Inflammatory macrophage (primary cell): Measurements from ENCODE around the gene FCRL1.

Source experiments
- DNase-seq, 2 donors: peaks; one replicate each; pipeline ENCODE4 v3.0.0-alpha.2; 2020 to 2022
- total RNA-seq, 18 experiments: gene quantifications; one replicate each; lab custom pipeline; 2026; ENCODE audit warnings: mixed read lengths in 6 of 18, inconsistent platforms in 2 of 18; lab: John Stamatoyannopoulos, UW

FCRL1 gene
- 0 to 0.18 (median 0.04) reads per million in 18 experiments for total RNA-seq

DNA sequence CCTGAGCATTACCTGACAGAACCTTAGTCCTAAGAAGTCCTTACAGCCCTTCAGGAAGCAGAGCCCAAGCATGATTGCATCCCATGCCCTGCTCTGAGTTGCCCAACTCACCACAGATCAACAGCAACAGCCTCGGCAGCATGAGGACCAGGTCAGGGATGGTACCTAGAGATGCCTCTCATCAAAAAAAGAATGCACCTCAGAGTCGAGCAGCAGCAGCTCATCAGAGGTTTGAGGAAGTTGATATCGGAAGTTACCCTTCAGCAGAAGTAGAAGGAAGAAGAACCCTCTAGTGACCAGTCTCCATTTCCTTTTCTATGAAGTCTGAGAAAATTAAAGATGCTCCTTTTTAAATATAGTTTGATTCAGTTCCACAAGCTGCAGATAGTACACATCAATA, at the start of gene FCRL1:
Gene FCRL1 (minus strand): TSS at position 225 of the 400 bp plus-strand sequence. CDS start 83 bp downstream, at position 142.
- DNase-seq: peak; percentile 14 to 35

- no peak for DNase-seq
Observed at GRCh38 chr1:157868654-157869053, 48.7 kb upstream of the FCRL1 start.

DNA sequence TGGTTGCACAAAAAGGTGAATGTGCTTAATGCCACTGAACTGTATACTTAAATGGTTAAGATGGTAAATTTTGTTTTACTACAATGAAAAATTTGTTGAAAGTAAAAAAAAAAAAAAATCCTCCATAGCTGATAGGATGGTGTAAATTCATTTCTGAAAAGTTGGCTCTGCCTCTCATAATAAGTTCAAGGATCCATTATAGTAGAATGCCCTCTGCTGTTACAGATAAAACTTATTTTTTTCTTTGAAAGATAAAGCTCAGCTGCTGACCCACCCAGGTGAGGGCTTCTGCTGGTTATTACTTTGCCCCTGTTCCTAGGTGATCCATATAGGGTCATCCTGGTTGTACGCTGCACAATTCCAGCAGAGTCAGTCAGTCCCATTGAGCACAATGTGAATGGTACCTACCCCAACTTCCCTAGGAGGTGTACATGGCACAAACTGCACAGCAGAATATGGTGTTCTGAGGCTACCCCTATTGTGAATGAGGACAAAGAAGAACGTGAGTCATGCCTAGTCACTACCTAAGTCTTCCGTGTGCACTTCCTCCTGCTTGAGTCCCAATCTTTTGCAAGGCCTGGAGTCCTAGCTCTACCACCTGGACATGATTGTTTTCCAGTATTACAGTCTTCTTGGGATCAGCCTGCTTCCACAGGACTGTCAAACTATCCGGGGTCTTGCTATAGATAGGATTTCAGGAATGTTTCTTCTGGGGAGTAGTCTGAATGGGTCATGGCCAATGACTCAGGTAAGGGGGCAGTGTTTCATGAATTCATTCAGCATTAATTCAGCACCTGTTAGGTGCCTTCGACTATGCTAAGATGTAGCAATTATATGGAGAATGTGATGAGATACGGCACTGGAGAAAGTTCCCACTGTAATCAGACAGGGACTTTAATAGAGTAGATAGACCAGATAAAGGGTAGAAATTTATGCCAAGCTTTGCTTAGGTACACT, 42.5 kb upstream of the FCRL1 start:
- DNase-seq: no peak

GRCh38 chr1:157856538-157856937, 36.6 kb upstream of the FCRL1 start:
- no peak for DNase-seq

- no peak for DNase-seq
Observed at GRCh38 chr1:157852476-157852875, 32.6 kb upstream of the FCRL1 start.

DNA sequence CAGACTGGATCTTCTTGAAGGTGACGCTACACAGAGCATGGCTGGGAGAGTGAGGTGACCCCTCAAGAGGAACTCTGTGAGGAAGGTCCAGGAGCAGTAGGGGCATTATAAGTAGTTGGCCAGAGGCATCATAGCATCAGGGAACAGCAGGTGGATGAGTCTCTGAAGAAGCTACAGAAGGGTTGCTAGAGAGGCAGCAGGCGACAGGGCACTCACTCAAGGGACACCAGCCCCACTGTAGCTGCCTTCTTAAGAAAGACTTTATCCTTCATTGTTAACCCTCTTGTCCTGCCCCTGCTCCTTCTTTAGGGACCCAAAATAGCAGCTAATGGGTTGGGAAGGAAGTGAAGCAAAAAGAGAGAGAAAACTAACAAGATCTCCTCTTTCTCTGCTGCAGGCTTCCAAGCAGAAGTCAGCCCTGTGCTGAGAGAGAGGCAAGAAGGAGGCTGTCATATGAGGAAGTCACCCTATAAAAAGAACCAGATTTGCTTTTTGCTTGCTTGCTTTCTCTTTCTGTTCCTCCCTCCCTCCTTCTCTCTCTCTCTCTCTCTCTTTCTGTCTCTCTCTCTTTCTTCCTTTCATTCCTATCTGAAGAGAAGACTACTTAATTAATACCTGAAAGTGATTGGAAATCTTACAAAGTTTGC, 29.4 kb upstream of the FCRL1 start:
- DNase-seq: peak; percentile 42 to 62

DNA sequence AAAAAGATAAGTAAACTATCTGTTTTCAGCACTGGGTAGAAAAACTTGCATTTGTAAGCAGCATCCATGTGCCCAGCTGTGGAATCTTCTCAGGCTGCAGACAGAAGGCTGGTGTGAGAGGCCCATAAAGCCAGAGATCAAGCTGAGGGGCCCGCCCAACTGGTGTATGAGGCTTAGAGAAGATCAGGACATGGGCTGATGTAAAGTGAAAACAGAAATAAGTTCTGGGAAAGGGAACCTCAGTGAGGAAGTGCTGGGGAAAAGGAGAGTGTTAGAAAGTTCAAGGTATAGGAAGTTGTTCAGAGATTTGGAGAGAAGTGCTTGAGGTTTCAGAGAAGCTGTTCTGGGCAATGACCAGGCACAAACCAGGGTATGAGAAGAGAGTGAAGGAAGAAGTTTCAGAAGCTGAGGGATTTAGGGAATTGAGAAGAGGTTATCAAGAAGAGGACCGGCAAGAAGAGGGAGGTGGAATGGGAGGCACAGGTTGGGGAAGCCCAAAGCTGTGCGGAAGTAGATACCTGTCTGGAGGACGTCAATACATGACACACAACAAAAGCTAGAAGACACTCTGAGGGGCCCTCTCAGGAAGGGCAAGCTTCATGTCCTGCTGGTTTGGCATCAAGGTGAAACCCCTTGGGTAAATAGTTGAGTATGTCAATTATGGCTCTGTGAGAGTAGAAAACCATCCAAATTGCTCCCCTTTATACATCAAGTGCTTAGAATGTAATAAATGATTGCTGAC, 24.3 kb upstream of the FCRL1 start:
- peak; percentile 44 to 77 for DNase-seq

DNA sequence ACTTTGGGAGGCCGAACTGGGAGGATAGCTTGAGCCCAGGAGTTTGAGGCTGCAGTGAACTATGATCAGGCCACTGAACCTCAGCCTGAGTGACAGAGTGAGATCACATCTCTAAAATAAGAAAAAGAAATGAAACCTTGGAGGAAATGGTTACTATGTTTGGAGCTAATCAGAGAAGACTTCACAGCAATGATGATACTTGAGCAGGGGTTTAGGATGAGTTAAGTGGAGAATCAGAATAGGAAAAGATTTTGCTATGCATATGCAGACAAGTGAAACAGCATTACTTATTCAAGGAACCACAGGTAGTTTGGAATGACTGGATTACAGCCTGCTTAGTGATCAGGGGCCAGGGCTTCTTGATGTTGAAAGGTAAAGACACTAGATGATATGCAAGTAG, 23.0 kb upstream of the FCRL1 start:
- no peak for DNase-seq

- DNase-seq: no peak
Observed at GRCh38 chr1:157841708-157842107, 21.8 kb upstream of the FCRL1 start, which contains the start of gene CD5L. Gene CD5L, minus strand, starts transcription at chr1:157841808. Its CDS starts 107 bp downstream, at chr1:157841701.

DNA sequence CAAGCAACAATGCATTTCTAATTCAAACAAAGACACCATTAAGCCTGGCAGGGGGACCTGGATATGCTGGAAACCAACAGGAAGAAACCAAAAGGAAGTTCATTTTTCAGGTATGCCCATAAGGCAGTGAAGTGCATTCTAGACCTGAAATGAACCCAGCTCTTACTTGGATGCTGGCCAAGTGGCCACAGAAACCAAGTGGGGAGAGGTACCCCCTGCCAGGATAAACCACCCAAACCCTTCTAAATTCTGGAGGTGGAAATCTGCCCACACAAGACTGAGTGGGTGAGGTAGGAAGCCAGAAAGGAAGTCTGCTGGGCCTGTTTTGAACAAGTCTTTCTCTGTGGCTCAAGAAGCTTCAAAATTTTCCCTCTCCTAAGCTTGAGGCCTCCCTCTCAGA, 19.0 kb upstream of the FCRL1 start:
- no peak for DNase-seq

DNA sequence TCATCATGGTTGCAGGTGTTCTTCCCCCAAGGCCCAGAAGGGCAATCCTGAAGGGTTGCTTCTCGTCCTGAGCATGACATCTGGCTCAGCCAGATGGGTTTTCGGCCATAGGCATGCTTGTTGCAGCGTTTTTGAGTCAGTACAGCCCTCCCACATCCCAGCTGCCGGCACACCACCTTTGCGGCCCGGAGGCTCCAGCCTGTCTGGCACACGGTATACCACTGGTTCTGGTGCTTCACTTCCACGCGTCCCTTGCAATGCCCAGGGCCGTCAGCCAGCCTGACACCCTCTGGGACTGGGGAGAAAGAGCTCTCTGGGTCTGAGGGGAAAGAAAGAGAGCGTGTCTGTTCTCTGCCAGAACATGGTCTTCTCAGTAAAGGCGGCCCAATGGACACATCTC, 14.5 kb upstream of the FCRL1 start:
- no peak for DNase-seq

GRCh38 chr1:157833145-157833544, 13.2 kb upstream of the FCRL1 start:
- no peak for DNase-seq

GRCh38 chr1:157831968-157832626, 12.2 kb upstream of the FCRL1 start:
- peak in 1 of 2 donors; percentile 3 for DNase-seq

DNA sequence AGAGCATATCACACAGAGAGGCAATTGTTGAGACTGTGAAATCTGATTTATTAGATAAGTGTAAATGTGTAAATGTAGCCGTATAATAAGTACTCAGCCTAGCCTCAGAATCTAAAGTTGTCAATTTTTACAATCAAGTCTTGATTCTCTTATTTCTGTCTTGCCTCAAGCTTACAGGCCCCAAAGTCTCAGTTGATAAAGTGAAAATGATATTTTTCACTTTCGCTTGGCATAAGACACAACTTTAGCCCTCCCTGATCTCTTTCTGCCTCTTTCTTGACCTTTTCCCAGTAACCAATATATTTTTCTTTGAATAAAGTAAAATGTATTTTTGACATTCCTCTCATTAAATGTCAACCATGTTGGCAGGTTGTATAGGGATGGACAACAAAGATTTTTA, 11.0 kb upstream of the FCRL1 start:
- no peak for DNase-seq

DNA sequence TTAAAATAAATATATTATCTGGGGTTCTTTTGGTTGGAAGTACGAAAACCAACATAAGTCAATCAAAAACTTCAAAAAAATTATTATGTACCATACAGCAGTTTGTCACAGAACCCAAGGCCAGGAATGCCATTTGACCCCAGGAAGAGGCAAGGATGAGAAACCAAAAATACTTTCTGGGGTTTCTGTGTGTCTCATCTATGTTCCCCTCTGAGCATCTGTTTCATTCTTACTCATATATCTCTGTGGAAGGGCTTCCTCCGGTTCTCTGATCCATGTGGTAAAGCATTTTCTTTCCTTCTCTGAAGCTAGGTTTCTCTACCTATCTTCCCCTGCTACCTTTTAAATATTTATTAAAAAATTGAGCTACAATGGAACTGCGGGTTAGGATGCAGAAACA, 9.8 kb upstream of the FCRL1 start:
- DNase-seq: no peak

DNA sequence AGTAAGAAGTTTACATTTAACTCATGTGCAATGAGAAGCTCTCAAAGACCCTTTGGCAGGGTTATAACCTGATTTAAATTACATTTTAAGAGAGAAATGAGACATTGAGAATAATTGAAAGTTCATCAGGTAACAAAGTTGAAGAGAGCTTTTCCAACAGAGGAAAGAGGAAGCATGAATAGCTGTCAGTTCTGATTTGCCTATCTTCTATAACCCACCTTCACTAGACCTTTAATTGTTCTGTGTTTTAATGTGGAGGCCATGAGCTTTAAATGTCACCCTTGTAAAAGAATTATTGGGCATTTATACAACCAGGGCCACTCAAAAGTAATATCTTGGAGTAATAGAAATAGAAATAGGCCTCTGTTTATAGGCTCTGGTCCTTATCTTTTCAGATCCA, 9.3 kb upstream of the FCRL1 start:
- no peak for DNase-seq

GRCh38 chr1:157820299-157820698, 379 bp upstream of the FCRL1 start:
- no peak for DNase-seq

DNA sequence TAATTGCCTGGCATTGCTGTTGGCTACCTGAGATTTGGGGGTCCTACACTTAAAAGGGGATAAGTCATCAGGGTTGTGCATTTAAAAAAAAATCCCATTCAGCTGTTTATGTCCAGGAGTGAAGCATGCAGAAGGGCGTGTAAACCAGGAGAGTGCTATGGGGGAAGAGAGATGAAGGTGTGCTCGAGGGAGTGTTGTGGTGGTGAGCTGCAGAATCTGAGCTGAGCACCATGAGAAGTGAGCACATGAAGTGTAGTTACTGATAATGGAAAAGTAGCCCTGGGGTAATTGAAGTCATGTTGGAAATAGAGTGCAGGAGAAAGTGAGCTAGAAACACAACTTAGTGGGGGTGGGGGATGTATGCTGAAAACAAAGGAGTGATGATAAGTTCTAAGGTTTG, 705 bp downstream of the FCRL1 start:
- no peak for DNase-seq

DNA sequence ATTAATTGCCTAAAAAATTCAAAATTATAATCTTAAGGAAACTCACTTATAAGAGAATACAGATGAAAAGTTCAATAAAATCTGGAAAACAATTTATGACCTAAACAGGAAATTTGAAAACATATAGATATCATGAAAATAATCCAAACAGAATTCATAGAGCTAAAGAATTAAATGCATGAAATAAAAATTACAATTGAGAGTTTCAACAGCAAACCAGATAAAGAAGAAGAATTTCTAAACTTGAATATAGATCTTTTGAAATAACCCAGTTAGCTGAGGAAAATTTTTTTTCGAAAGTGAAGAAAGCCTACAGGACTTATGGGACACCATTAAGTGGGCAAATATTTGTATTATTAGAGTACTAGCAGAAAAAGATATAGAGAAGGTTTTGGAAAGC, 6.7 kb downstream of the FCRL1 start:
- DNase-seq: no peak

DNA sequence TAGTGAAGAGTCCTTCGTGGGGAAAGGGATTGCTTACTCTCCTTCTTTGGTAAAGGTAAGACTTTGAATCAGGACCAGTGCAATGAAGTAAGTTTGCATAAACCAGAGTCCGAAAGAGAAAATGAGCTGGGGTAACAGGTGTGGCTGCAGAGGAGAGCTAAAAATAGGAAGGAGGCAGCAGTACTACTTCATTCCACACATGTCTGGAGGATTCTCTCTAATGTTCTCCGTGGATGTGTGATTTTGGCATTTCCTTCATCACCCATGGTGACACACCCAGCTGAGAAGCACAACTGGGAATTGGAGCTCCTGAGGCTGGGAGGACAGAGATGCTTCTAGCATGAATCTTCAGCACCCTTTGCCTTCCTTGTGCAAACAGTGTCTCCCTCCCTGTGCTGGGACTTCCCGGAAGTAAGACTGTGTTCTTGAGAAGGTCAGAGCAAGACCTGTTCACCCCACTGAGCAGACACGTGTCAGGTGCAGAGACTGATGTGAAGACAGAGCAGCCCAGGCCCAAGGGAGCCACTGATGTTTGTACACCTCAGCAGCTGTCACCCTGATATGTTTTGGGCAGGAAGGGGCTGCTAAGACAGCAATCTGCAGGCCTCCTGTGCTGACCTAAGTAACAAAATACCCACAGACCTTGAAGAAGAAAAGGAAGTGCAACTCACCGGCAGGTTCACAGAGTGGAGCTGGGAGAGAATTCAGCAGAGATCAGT, 13.3 kb downstream of the FCRL1 start:
- no peak for DNase-seq

DNA sequence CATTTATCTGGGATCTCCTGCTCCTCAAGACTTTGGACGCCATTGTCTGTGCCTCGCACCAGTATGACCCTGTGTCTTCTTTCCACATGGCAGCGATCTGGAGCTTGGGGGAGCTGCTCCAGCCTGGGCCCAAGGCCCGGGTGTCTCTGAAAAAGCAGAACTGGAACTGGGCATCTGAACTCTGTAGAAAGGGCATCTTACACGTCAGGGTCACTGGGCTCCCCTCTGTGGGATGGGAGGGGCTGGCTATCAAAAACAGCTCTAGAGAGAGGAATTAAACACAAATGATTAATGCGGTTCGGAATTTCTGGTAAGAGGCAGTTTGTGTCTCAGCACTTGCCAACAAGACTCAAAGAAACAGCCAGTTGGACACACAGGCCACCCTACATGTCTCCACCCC, 16.1 kb downstream of the FCRL1 start:
- DNase-seq: peak; percentile 44 to 60

DNA sequence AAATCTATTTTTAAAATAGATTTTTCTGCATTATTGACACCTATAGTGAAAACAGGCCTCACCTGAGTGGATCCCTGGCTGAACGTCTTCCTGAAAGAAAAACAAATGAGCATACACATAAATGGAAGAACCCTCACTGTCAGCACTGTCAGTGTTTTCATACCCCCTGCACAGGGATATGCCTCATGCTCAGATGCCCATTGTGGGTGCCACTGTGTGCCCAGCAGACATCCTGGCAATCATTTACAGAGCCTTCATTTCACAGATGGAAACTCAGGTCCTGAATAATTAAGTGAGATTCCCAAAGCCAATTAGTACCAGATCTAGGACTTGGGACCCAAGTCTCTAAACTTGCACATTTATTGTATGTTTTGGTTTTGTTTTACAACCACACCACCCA, 19.9 kb downstream of the FCRL1 start:
- no peak for DNase-seq
